GM10847 (cell line): ENCODE measurements around the gene SYNE3.

Experiments used
- POLR2A ChIP-seq: IDR thresholded peaks from 2 replicates; pipeline ENCODE4 v1.6.1; 2011; ENCODE audit not compliant: insufficient read length; ENCODE audit errors: extremely low read depth

The SYNE3 gene

GRCh38 chr14:95516554-95517181 lies at the start of gene SYNE3:
TSS of gene SYNE3 (minus strand) at chr14:95516650. CDS start at chr14:95475821, 40,829 bp downstream.
- peak; percentile 40 for TF ChIP-seq POLR2A

- no peak for TF ChIP-seq POLR2A
Observed at GRCh38 chr14:95564060-95564459, 47.6 kb upstream of the SYNE3 start.

- no peak for TF ChIP-seq POLR2A
Observed at GRCh38 chr14:95562892-95563685, 46.6 kb upstream of the SYNE3 start.

- no peak for TF ChIP-seq POLR2A
Observed at GRCh38 chr14:95561001-95561412, 44.6 kb upstream of the SYNE3 start.

- no peak for TF ChIP-seq POLR2A
Observed at GRCh38 chr14:95559203-95559602, 42.8 kb upstream of the SYNE3 start.

GRCh38 chr14:95557832-95558231 lies 41.4 kb upstream of the SYNE3 start:
- TF ChIP-seq POLR2A, result no peak

GRCh38 chr14:95557291-95557690 lies 40.8 kb upstream of the SYNE3 start:
- TF ChIP-seq POLR2A, result no peak

- no peak for TF ChIP-seq POLR2A
Observed at GRCh38 chr14:95555053-95555452, 38.6 kb upstream of the SYNE3 start.

GRCh38 chr14:95553141-95553540 lies 36.7 kb upstream of the SYNE3 start:
- TF ChIP-seq POLR2A, result no peak

GRCh38 chr14:95551435-95551834 lies 35.0 kb upstream of the SYNE3 start:
- no peak for TF ChIP-seq POLR2A

GRCh38 chr14:95549656-95550585 lies 33.5 kb upstream of the SYNE3 start:
- no peak for TF ChIP-seq POLR2A

- TF ChIP-seq POLR2A, result no peak
Observed at GRCh38 chr14:95548328-95548929, 32.0 kb upstream of the SYNE3 start.

- no peak for TF ChIP-seq POLR2A
Observed at GRCh38 chr14:95547626-95548327, 31.3 kb upstream of the SYNE3 start.

- TF ChIP-seq POLR2A, result no peak
Observed at GRCh38 chr14:95547272-95547625, 30.8 kb upstream of the SYNE3 start.
